NCI-H2227 treated with DMSO at 0.1 percent for 48 hours (cell line): ENCODE results near the gene ZNF700.
"Not testable (repeated sequence)": the region's sequence is repeated elsewhere in the genome, so short reads cannot be mapped to it uniquely, and the experiment has no call there.

Source experiments
- DNase-seq: peaks from one replicate; lab custom pipeline; 2025; lab: John Stamatoyannopoulos, UW

Gene ZNF700

DNA sequence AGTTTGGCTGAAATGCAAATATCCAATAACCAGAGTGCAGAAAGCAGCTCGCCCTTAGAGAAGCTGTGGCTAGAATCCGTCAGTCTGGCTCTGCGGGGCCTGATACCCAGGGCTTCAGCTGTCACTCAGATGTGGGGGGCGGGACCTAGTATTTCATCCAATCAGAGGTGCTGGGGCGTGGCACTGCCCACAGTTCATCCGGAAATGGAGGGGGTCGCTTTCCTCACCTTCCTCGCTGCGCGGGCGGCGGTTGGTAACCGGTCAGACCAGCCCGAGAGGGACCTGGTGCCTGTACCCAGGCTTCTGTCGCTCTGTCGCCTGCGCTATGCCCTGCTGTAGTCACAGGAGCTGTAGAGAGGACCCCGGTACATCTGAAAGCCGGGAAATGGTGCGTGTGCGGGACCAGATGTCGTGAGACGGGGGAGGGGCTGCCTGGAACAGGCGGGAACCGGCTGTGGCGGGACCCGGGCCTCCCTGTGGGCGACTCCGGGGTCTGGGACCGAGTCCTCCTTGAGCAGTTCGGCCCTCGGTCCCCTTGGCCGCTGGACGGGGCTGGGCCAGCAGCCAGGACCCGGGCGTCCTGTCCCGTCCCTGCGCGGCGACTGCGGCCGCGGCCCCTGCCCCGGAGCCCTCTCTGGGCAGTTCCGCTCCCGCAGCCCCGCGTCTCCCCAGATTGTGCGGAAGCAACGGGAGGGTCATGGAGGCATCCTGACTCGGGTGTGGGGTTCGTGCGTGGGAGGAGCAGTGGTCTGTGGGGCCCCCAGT is at the start of gene ZNF700:
Gene ZNF700 (plus strand): TSS at position 222 of the 765 bp plus-strand sequence. CDS start 104 bp downstream, at position 326.
- DNase-seq: peak; percentile 77

DNA sequence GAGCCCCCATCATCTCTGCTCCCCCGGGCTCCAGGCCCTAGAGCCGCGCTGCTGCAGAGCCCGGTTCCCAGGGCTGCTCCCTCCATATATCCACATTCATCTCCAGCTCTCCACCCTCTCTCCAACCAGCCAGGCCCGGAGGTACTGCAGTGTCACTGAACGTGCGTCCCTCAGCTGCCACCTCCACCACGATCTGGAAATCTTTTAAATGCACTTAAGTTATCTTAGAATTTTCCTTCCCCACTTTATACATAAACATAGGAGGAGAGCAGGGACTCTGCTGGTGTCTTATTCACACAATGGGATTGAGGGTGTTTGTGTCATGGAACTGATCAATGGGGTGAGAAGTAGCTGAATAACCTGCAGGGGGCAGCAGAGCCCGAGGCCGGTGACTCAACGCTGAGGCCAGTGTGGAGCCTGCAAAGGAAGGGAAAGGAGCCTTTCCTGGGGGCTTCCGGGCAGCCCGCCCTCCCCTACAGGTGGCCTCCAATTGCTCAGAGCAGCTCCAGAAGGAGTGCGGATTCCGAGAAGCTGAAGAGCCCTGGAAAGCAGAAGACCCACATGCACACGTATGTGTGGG is 45.1 kb upstream of the ZNF700 start:
- not testable (repeated sequence) for DNase-seq

DNA sequence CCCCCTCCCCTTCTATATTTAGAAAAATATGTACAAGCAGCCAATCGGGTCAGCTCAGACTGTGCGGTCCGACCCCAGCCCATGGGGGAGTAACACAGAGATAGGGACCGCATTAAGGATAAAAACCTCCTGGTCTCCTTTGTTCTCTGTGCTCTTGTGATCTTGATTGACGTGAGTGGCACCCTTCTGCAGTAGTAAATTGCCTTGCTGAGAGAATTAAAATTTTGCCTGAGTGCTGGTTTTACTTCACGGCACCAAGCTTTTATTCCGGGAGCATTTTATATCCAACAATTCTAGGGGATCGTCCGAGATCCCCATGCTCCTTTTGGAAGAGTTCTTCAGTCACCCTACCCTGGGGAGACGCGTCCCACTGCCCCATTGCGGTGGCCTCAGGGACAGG is 44.3 kb upstream of the ZNF700 start:
- DNase-seq: no peak

DNA sequence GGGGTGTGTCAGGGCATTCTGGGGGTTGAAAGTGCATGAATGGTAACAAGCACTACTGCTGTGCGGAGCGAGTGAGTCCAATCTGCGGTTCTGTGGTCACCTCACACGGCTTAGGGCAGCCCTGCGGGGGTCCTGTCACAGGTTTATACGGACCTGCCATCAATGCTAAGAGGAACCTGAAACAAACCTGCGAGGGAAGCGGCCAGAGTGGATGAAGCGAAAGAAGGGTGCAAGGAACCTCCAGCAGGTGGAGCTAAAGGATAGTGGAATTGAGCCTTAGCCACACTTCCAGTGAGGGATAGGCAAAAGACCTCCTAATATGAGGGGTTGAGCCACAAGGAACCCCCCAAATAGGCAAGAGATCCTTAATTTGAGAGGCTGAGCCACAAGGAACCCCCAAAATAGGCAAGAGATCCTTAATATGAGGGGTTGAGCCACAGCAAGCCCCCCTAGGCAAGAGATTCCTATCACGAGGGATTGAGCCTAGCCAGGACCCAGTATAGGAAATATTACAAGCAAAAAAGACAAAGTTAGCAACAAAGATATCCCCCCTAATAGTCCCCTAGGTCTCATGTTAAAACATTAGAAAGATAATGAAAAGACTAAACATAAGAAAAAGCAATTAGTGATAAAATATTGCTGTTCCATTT is 43.6 kb upstream of the ZNF700 start:
- DNase-seq: peak; percentile 4

DNA sequence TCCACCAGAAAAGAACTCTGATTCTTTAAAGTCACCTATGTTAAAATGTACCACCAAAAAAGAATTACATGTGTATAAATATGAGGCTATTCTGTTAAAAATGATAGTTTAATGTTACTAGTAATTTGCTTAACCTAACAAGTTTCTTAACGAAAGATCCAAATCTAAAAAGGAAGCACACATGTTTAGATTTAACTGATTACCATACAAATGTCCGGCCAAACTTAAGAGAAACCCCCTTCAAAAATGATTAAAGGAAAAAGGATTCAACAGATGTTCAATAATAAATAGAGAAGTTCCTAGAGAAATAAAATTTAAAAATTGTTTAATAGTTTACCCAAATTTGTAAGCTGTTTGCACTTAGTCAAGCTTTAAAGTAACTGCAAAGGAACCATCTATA is 42.3 kb upstream of the ZNF700 start:
- no peak for DNase-seq

DNA sequence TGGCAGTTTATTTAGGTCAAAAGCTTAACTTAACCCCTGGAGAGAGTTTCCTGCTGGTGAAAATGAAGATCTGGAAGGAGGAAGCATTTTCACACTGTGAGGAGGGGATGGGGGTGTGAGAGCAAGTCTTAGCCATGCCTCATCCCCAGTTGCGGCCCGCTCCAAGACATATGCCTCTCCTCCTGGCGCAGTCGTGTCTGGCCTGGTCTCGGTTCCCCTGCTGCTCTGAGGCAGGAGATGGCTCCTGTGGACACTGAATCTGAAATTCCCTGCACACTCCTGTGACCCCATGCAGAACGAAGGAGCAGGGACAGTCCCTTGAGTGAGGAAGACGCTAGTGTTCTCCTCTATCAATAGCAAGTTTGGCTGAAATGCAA is 37.7 kb upstream of the ZNF700 start:
- DNase-seq: no peak

DNA sequence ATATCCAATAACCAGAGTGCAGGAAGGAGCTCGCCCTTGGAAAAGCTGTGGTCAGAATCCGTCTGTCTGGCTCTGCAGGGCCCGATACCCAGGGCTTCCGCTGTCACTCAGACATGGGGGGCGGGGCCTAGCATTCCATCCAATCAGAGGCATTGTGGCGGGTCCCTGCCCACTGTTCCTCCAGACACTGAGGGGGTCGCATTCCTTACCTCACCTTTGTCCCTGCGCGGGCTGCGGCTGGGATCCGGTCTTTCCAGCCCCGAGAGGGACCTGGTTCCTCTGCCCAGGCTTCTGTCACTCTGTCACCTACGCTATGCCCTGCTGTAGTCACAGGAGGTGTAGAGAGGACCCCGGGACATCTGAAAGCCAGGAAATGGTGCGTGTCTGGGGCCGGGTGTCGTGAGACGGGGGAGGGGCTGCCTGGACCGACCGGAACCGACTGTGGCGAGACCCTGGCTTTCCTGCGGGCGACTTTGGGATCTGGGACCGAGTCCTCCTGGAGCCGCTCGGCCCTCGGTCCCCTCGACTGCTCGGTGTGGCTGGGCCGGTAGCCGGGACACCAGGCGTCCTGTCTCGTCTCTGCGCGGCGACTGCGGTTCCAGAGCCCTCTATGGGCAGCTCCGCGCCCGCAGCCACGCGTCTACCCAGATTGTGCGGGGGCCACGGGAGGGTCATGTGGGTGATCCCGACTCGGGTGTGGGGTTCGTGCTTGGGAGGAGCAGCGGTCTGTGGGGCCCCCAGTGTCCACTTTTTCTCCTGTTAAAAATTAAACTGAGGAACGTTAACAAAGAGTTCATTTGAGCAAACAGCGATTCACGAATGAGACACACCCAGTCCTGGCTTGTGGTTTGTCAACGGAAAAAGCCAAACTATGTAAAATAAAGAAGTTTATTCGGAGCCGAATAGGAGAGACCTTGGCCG is 37.0 kb upstream of the ZNF700 start, which contains the start of gene ZNF69:
Gene ZNF69 (plus strand): TSS at position 172 of the 921 bp plus-strand sequence. CDS start 142 bp downstream, at position 314.
- peak; percentile 39 for DNase-seq

DNA sequence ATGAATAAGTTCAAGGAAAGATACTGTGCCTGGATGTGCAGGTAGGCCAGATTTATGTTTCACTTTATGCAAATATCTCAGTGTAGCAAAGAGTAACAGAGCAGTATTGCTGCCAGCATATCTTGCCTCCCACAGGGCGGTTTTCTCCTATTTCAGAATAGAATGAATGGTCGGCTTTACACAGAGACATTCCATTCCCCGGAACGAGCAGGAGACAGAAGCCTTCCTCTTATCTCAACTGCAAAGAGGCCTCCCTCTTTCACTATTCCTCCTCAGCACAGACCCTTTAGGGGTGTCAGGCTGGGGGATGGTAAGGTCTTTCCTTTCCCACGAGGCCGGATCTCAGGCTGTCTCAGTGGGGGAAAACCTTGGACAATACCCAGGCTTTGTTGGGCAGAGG is 35.0 kb upstream of the ZNF700 start:
- DNase-seq: not testable (repeated sequence)

DNA sequence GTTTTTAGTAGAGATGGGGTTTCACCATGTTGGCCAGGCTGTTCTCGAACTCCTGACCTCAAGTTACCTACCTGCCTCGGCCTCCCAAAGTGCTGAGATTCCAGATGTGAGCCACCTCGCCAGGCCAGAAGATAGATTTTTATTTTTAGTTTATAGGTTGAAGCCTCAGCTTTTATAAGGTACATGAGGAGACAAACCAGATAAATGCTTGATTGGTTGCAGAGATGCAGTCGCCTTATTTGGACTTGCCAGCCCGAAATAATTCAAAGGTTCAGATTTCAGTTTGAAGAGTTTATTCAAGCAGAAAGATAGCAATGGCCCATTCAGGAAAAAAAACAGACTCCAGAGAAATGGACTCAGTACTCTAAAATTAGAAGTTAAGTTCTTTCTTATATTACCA is 34.3 kb upstream of the ZNF700 start:
- DNase-seq: no peak

DNA sequence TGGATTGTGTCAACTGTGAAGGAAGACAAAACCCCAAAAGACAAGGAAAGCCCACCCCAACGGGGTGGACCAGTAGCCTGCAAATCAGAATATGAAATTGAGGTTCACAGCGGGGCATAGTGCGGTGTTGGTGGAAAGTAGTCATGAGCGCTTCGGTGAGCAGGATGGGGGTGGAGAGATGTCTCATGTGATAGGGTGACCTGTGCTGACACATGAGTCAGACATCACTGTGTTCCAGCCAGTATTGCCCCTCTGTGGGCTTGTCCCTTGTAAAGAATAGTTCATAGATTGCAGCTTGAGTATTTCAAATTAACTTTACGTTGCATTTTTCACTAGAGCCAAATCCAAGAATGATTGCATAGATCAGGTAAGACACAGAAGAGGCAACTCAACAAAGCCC is 30.1 kb upstream of the ZNF700 start:
- DNase-seq: no peak

DNA sequence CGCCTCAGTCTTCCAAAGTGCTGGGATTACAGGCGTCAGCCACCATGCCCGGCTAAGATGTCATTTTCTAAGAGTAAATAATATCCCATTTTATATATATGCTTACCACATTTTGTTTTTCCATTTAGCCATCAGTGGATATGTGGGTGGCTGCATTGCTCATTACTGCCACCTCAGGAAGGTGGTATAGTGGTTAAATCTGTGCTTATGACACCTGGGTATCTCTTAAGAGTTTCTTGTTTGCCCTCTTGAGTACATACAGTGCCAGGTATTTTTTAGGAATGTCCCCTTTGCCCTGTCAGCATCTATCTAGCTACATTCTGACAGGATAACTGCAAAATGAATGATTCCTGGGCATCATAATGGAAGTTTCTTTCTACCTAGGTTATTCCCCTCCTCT is 22.7 kb upstream of the ZNF700 start:
- no peak for DNase-seq

DNA sequence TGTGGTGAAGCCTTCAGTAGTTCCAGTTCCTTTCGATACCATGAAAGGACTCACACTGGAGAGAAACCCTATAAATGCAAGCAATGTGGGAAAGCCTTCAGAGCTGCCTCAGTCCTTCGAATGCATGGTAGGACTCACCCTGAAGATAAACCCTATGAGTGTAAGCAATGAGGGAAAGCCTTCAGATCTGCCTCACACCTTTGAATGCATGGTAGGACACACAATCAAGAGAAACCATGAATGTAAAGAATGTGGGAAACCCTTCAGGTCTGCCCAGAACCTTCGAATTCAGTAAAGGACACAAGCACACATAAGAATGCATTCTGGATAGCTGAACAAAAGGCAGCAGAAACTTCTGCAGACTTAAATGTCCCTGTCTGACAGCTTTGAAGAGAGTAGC is 19.0 kb upstream of the ZNF700 start:
- DNase-seq: no peak

DNA sequence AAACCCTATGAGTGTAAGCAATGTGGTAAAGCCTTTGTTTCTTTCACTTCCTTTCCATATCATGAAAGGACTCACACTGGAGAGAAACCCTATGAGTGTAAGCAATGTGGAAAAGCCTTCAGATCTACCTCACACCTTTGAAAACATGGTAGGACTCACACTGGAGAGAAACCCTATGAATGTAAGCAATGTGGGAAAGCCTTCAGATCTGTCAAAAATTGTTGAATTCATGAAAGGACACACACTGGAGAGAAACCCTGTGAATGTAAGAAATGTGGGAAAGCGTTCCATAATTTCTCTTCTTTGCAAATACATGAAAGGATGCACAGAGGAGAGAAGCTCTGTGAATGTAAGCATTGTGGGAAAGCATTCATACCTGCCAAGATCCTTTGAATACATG is 13.0 kb upstream of the ZNF700 start:
- not testable (repeated sequence) for DNase-seq

DNA sequence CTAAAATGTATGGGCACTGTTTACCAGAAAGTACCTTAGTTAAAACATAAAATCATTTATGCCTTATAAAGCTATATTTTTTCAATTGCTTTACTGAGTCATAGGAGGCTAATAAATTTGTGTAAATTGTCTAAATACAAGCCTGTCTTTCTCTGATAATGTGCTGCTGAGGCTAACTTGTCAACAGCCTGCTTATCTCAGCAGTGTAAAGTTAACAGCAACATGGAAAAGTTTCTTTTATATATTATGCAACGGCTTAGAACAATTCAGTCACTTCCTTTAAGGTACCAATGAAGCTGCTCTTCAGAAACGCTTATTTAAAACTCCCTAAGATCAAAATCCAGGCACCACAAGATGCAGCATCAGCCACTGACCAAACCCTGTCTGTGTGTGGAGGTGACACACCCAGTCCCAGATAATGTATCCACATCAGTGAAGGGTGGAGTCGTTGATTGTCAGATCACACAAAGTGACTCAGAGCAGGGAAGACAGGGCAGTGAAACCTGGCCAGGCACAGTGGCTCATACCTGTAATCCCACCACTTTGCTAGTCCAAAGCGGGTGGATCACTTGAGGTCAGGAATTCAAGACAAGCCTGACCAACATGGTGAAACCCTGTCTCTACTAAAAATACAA is 10.4 kb upstream of the ZNF700 start:
- not testable (repeated sequence) for DNase-seq

DNA sequence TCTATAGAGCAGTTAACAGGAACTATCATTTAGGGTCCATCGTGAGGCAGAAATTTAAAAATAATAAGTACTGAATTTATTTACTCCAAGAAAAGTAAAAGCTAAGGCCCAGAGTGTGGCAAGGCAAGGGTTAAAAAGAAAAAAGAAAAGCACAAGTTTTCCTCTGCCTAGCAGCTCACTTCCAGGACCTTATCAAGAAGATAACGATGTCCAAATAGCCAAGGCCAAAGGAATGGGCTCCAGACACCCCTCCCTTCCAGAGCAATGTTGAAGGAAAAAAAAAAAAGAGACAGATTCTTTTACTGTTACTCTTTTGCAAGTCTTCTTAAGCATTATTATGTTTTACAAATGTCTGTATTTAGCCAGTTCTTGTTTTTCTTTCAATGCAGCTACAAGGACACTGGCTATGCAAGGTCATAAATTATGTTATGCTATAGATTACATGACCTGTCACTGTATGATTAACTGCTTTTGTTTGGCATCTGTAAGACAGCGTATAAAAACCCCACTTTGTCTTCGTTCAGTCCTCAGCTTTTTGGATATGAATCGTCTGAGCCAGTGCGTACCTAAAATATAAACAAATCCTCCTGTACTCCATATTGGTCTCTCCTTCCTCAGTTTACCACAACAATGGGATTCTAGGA is 2.9 kb upstream of the ZNF700 start:
- peak; percentile 11 for DNase-seq

DNA sequence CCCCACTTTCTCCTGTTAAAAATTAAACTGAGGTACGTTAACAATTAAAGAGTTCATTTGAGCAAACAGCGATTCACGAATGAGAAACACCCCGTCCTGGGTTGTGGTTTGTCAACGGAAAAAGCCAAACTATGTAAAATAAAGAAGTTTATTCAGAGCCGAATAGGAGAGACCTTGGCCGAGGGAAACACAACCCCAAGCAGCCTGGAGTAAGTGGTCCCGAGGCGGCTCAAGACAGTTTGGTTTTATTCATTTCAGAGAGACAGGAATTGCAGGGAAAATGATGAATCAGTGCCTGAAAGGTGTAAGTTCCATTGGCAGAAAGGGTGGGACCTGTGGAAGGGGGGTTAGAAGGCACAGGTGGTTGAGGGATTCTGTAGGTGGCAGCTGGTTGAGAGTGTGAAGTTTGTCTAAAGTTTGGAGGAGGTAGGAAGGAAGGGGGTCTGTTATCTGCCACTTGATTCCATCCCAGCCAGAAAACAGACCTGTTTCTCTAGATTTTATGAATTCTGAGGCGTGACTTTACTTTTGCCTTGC is 812 bp downstream of the ZNF700 start:
- DNase-seq: not testable (repeated sequence)

DNA sequence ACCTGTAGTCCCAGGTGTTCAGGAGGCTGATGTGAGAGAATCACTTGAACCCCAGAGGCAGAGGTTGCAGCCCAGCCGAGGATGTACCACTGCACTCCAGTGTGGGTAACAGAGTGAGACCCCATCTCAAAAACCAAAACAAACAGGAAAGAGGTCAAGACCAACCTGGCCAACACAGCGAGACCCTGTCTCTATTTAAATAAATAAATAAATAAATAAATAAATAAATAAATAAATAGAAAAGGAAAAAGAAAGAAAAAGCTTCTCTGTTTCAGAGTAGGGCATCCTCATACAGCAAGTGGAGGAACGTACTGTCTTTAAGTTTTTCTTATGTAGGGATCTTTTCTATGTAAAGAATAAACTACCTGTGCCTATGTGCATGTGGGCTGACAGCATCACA is 2.3 kb downstream of the ZNF700 start:
- DNase-seq: no peak

DNA sequence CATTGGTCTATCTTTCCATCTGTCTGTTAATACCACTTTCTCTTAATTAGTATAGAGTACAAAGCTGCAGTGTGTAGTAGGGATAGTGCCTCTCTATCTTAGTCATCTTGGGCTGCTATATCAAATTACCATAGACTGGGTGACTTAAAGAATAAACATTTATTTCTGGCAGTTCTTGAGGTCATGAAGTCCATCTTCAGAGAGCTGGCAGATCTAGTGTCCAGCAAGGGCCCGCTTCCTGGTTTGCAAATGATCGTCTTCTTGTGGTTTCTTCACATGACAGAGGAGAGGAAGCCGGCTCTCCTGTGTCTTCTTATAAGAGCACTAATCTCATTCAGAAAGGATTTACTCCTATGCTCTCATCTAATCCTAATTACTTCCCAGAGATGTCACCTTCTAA is 6.1 kb downstream of the ZNF700 start:
- DNase-seq: no peak

DNA sequence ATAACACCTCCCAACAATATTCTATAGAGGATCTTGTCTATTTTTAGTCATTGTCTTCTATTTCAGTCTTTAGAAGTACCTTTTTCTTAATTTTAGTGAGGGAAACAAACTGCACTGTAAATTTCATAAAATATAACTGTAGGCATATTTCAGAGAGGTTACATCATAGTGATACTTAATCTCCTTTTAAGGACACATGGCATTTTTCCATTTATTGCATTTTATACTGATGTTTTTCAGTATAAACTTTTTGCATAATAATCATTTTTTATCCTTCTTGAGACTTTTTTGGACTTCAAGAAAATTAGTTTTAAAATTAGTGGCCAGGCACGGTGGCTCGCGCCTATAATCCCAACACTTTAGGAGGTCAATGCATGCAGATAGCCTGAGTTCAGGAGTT is 6.6 kb downstream of the ZNF700 start:
- DNase-seq: no peak

DNA sequence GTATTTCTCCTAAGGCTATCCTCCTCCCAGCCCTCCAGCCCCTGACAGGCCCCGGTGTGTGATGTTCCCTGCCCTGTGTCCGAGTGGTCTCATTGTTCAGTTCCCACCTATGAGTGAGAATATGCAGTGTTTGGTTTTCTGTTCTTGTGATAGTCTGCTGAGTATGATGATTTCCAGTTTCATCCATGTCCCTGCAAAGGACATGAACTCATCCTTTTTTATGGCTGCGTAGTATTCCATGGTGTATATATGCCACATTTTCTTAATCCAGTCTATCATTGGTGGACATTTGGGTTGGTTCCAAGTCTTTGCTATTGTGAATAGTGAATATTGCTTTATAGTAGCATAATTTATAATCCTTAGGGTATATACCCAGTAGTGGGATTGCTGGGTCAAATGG is 10.9 kb downstream of the ZNF700 start:
- DNase-seq: not testable (repeated sequence)

DNA sequence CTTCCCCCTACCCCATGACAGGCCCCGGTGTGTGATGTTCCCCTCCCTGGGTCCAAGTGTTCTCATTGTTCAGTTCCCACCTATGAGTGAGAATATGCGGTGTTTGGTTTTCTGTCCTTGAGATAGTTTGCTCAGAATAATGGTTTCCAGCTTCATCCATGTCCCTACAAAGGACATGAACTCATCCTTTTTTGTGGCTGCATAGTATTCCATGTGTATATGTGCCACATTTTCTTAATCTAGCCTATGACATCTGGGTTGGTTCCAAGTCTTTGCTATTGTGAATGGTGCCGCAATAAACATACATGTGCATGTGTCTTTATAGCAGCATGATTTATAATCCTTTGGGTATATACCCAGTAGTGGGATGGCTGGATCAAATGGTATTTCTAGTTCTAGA is 13.5 kb downstream of the ZNF700 start:
- DNase-seq: not testable (repeated sequence)
